Measurements from ENCODE around the gene CDH4. TPM values are rescaled to one million over a fixed set of nuclear protein-coding genes. Genes with fewer than 3 reads are reported as not detected.

CDH4 gene
- total and polyA plus RNA-seq, 2 of the 13 experiments (the other 11 are each of a cell fraction or from before 2014, with no cell fraction given): not detected

DNA sequence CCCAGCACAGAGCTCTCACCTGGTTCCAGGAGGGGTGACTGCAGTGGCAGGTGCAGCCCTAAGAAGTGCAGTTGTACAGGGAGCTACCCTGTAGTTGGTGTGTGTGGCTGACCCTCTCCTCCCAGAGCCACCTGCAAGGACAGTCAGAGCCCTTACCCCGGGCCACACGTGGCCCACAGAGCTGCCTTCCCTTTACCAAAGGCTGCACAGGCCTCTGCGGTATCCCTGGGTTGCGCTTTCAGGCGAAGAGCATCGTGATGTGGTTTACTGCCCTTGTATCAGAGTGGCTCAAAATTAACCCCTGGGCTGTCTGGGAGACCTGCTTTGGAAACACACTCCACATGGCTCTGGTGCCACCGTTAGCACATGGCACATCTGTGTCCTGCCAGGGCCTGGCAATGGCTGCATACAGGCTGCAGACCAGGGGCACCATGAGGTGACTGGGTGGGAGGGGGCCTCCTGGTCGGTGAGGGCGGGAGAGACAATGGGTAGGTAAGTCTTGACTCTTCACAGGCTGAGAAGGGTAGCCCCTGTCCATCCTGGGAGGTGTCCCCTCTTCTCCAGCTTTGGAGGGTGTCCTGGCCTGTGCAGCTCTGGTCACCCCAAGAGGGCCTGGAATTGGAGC is 81.5 kb downstream of the CDH4 start:
- no peak for FAIRE-seq
- no peak overlapping the region for H2AFZ ChIP-seq (ENCODE audit: low read length)
- DNase-seq (ENCODE audit: low spot score): no peak
- BruUV-seq (replicated peaks): no TSS peak
- H3K36me3 ChIP-seq (replicated peaks in 1 of 2; ENCODE audit: control insufficient read depth in 1 of 2, insufficient read depth in 2 of 2, low read length in 2 of 2): no peaks in the 10 kb centered on the region
- in situ Hi-C loops (cut with HindIII; ENCODE audit: extremely low pct_ligation_motif_present, low pct_unique_long_range_greater_than_20kb) (no loop called here), intact Hi-C loops (cut with micrococcal nuclease; ENCODE audit: unreplicated experiment) (no loop called here)
- no peaks in the 10 kb centered on the region for H3K9me3 ChIP-seq (ENCODE audit: low read length)
- no peak overlapping the region for H3K4me2 ChIP-seq (ENCODE audit: low read depth, low read length)
- 4% methylated on average over 7 of the region's 9 CpGs for WGBS (ENCODE audit: low lambda C conversion rate)
- H3K79me2 ChIP-seq (ENCODE audit: insufficient read depth, low read length): no peaks in the 10 kb centered on the region
- no peak overlapping the region for H3K27ac ChIP-seq (ENCODE audit: extremely low read length, insufficient read depth, low read length)
- no peak overlapping the region for H3K4me3 ChIP-seq (replicated peaks in 1 of 3; ENCODE audit: insufficient read depth in 1 of 3, low read depth in 2 of 3, low read length in 3 of 3)
- H3K4me1 ChIP-seq (ENCODE audit: insufficient read depth, low read length): no peaks in the 10 kb centered on the region
- ChIA-PET CTCF (ENCODE audit: low intra/inter-chr PET ratio, low total read pairs) (no interaction called here), POLR2A (no interaction called here)
- H3K27me3 ChIP-seq (ENCODE audit: control insufficient read depth in 1 of 2, insufficient read depth in 2 of 2, low read length in 2 of 2): peaks cover 9 to 13% of the 10 kb centered on the region in 2 experiments; a peak in 3 of 5 replicates
- no peaks in the 10 kb centered on the region for H4K20me1 ChIP-seq (ENCODE audit: insufficient read depth, low read length)
- no peak for ATAC-seq
- no peak overlapping the region for H3K9ac ChIP-seq (ENCODE audit: insufficient read depth, low read depth, low read length)
- TF ChIP-seq TSC22D2 (CRISPR knock-in tag; IDR thresholded peaks at IDR 0.05; ENCODE audit: borderline replicate concordance): no peak
- no peak for TF ChIP-seq ZNF205 (CRISPR knock-in tag; IDR thresholded peaks at IDR 0.05)
- no peak for TF ChIP-seq HMGA1 (CRISPR knock-in tag; conservative IDR thresholded peaks at IDR 0.05)
- TF ChIP-seq, protein P1, sequence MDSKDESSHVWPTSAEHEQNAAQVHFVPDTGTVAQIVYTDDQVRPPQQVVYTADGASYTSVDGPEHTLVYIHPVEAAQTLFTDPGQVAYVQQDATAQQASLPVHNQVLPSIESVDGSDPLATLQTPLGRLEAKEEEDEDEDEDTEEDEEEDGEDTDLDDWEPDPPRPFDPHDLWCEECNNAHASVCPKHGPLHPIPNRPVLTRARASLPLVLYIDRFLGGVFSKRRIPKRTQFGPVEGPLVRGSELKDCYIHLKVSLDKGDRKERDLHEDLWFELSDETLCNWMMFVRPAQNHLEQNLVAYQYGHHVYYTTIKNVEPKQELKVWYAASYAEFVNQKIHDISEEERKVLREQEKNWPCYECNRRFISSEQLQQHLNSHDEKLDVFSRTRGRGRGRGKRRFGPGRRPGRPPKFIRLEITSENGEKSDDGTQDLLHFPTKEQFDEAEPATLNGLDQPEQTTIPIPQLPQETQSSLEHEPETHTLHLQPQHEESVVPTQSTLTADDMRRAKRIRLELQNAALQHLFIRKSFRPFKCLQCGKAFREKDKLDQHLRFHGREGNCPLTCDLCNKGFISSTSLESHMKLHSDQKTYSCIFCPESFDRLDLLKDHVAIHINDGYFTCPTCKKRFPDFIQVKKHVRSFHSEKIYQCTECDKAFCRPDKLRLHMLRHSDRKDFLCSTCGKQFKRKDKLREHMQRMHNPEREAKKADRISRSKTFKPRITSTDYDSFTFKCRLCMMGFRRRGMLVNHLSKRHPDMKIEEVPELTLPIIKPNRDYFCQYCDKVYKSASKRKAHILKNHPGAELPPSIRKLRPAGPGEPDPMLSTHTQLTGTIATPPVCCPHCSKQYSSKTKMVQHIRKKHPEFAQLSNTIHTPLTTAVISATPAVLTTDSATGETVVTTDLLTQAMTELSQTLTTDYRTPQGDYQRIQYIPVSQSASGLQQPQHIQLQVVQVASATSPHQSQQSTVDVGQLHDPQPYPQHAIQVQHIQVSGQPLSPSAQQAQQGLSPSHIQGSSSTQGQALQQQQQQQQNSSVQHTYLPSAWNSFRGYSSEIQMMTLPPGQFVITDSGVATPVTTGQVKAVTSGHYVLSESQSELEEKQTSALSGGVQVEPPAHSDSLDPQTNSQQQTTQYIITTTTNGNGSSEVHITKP (CRISPR knock-in tag; IDR thresholded peaks at IDR 0.05; ENCODE audit: low read depth): no peak
- TF ChIP-seq, protein P2, sequence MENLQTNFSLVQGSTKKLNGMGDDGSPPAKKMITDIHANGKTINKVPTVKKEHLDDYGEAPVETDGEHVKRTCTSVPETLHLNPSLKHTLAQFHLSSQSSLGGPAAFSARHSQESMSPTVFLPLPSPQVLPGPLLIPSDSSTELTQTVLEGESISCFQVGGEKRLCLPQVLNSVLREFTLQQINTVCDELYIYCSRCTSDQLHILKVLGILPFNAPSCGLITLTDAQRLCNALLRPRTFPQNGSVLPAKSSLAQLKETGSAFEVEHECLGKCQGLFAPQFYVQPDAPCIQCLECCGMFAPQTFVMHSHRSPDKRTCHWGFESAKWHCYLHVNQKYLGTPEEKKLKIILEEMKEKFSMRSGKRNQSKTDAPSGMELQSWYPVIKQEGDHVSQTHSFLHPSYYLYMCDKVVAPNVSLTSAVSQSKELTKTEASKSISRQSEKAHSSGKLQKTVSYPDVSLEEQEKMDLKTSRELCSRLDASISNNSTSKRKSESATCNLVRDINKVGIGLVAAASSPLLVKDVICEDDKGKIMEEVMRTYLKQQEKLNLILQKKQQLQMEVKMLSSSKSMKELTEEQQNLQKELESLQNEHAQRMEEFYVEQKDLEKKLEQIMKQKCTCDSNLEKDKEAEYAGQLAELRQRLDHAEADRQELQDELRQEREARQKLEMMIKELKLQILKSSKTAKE (CRISPR knock-in tag; IDR thresholded peaks at IDR 0.05; ENCODE audit: borderline replicate concordance): no peak
- TF ChIP-seq KDM2A (CRISPR knock-in tag; IDR thresholded peaks at IDR 0.05; ENCODE audit: borderline replicate concordance, low read depth): no peak
- TF ChIP-seq SP140L (CRISPR knock-in tag; IDR thresholded peaks at IDR 0.05; ENCODE audit: borderline replicate concordance): no peak
- no peak for TF ChIP-seq IRF9 (CRISPR knock-in tag; IDR thresholded peaks at IDR 0.05; ENCODE audit: borderline replicate concordance)
- TF ChIP-seq HNRNPK (IDR thresholded peaks at IDR 0.05; ENCODE audit: low read depth, low read length, poor library complexity, severe bottlenecking): no peak
- TF ChIP-seq RFX3 (CRISPR knock-in tag; IDR thresholded peaks at IDR 0.05): no peak
- no peak for TF ChIP-seq MYNN (CRISPR knock-in tag; IDR thresholded peaks at IDR 0.05; ENCODE audit: low read depth)
- TF ChIP-seq ZNF598 (CRISPR knock-in tag; IDR thresholded peaks at IDR 0.05; ENCODE audit: borderline replicate concordance): no peak
- no peak for TF ChIP-seq JARID2 (CRISPR knock-in tag; IDR thresholded peaks at IDR 0.05; ENCODE audit: insufficient replicate concordance)
- no peak for TF ChIP-seq SMAD1 (CRISPR knock-in tag; IDR thresholded peaks at IDR 0.05; ENCODE audit: borderline replicate concordance, low read depth)
- no peak for TF ChIP-seq ZNF33A (CRISPR knock-in tag; IDR thresholded peaks at IDR 0.05; ENCODE audit: borderline replicate concordance)

Measured in HepG2 (cell line).